NCI-H774 (cell line): ENCODE results near the gene SWT1.
A peak's percentile ranks its signal among the peaks of the same experiment; 100 is the strongest.
"Not testable (repeated sequence)": the region's sequence is repeated elsewhere in the genome, so short reads cannot be mapped to it uniquely, and the experiment has no call there.

Source experiments
- DNase-seq: peaks from one replicate; lab custom pipeline; 2025; lab: John Stamatoyannopoulos, UW

Gene SWT1

DNA sequence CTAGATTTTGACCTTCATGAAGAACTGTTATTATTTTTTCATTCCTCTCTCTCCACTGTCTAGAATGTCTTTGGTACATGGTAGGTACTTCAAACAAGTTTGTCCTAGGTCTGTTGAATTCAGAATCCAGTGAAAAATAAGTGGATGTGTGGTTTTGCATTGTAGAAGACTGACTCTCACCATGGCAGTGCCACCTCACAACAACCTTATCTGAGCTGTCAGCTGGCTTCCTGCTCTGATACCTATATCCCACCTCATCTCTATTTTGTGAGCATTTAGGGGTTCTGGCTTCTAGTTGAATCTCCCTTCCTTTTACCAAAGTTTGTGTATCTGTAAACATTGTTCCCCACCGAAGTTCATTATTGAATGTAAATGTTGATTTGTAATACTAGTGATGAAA is 9.1 kb downstream of the SWT1 start:
- no peak for DNase-seq

DNA sequence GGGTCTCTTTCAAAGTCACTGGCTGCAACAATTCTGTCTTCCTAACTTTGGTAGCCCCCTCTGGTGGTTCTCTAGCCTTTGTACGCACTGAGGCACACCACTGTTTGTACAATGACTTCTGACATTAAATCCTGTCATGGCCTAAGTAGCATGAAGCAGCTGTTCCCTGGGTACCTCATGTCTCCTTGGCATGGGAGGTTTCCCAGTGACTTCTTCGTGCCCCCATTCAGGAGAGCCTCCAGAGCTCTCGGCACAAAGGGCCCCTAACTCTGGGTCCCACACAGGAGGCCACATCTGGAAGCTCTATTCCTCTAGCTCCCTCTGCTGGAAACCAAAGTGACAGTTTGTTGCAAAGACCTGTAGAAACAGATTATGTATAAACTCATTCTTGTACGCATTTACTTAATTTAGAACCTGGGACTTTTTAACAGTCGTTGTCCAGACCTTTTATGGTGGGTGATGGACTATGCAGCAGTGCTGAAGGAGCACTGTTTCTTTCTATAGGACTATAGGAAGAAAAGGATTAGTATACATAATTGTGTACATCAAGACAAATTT is 13.4 kb downstream of the SWT1 start:
- DNase-seq: peak; percentile 28

DNA sequence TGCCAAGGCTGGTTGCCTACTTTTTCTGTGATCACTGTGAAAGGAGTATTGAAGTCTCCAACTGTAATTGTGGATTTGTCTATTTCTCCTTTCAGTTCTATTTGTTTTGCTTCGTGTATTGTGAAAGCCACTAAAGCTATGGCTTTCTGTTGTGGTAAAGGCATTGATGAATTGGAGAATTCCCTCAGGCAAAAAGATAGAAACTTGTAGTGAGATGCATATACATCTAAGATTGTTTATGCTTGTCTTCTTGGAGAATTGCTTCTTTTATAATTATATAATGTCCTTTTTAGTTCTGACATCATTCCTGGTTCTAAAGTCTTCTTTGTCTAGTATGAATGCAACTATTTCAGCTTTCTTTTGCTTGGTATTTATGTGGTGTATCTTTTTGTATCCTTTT is 36.8 kb downstream of the SWT1 start:
- DNase-seq: no peak

DNA sequence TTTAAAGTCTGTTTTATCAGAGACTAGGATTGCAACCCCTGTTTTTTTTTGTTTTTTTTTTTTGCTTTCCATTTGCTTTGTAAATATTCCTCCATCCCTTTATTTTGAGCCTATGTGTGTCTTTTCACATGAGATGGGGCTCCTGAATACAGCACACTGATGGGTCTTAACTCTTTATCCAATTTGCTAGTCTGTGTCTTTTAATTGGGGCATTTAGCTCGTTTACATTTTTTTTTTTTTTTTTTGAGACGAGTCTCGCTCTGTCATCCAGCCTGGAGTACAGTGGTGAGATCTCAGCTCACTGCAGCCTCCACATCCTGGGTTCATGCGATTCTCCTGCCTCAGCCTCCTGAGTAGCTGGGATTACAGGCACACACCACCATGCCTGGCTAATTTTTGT is 41.7 kb downstream of the SWT1 start:
- not testable (repeated sequence) for DNase-seq

DNA sequence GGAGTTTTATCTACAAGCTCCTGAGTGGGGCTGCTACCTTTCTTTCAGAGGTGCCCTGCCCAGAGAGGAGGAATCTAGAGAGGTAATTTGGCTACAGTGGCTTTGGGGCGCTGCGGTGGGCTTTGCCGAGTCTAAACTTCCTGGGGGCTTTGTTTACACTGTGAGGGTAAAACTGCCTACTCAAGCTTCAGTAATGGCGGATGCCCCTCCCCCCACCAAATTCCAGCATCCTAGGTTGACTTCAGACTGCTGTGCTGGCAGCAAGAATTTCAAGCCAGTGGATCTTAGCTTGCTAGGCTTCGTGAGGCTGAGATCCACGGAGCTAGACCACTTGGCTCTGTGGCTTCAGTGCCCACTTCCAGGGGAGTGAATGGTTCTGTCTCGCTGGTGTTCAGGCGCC is 43.9 kb downstream of the SWT1 start:
- DNase-seq: no peak

DNA sequence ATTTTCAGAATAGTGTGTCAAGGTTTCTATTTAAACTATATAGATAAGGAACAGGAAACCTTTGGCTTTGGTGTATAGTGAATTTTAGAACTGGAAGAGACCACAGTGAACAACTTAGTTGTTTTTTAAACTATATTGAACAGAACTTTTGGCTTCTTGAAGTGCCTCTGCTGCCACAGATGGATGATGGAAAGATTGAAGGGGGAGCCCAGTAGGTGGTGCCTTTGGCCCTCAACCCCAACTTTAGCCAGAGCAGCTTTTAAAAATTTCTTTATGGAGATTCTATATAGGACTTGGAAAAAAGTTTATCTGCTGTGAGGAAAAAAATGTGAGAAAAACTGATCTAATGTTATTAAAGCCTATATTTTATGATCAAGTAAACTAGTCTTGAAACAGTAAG is 50.2 kb downstream of the SWT1 start:
- DNase-seq: no peak

DNA sequence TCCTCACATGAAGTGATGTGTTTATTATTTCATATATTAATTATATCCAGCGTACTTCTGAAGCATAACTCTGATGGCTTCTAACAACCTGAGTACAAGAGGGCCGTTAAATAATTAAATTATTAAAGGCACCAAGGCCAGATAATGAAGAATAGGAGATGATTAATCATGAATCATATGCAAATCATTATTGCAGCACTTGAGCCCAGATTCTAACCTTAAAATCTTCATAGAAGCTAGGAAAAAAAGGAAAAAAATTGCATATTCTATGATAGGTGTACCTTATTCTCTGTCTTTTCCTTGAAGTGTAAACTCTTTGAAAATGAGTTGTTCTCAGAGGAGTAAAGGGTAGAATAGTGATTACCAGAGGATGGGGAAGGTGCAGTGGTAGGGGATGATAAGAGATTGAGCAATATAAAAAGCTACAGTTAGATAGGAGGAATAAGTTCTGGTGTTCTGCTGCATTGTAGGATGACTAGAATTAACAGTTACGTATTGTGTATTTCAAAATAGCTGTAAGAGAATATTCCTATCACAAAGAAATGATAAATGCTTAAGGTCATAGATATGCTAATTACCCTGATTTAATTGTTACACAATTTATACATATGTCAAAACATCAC is 51.1 kb downstream of the SWT1 start:
- no peak for DNase-seq

DNA sequence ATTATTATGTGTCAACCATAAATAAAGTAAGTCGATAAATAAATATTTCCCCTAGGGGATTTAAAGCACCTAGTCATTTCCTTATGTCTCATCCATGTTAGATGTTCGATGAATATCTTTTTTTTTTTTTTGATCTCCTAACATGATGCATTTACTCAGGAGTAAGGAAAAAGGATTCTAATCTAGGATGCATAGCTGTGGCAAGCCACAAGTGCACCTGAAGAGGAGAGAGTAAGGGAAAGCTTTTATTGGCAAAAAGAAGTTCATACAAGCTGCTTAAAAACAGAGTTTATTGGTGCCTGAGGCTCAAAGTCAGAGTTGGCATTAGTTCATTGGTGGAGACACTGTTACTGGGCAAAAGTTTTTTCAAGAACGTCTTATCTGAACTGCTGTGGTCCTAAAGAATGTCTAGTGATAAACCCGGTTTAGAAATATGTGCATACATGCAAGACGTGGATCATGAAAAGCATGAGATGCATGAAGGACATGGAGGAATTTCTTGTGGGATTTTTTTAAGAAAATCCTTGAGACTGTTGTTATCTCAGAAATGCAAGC is 51.7 kb downstream of the SWT1 start:
- no peak for DNase-seq

DNA sequence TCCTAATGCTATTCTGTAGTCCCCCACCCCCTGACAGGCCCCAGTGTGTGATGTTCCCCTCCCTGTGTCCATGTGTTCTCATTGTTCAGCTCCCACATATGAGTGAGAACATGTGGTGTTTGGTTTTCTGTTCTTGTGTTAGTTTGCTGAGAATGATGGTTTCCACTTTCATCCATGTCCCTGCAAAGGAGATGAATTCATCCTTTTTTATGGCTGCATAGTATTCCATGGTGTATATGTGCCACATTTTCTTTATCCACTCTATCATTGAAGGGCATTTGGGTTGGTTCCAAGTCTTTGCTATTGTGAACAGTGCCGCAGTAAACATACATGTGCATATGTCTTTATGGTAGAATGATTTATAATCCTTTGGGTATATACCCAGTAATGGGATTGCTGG is 52.4 kb downstream of the SWT1 start:
- DNase-seq: not testable (repeated sequence)

DNA sequence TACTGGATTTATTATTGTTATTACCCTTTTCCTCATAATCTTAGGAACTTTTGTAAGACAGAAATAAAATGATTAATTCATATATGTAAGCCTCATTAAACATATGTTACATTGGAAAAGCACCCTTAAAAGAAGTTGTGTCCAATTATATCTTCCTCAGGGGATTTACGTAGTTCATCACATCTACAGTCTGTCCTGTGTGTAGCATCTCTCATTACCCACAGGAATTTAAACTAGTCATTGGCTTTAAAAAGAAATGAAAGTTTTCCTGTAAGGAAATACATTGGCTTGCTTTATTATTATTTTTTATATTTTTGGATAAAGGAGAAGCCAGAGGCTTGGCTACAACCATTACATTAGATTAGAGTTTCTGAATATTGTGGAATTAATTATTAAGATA is 56.1 kb downstream of the SWT1 start:
- DNase-seq: no peak

DNA sequence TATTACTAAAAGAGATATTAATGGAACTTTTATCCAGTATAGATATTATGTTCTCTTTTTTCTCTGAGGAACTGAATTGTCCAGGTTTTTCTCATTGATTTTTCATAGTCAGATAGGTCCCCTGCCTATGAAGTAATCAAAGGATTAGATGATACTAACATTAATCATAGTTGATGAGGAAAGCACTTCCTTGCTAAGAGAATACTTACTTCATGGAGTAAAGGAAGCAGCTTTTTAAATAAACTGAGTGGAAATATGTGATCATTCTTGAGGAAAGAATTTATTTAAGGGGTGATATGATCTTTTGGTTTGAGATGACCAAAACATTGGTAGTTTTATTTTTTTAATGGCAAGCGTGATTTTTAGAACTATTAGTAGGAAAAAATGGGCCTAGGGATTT is 58.9 kb downstream of the SWT1 start:
- DNase-seq: no peak

DNA sequence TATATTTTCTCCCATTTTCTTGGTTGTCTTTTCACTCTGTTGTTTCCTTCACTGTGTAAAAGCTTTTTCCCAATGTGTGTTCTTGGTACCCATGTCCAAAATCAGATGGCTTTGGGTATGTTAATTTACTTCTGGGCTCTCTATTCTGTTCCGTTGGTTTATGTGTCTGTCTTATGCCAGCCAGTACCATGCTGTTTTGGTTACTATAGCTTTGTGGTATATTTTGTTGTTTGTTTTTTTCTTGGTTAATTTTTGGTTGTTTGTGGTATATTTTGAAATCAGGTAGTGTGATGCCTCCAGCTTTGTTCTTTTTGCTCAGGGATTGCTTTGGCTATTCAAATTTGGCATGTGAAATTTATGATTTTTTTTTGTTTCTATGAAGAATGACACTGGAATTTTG is 67.2 kb downstream of the SWT1 start:
- DNase-seq: no peak

DNA sequence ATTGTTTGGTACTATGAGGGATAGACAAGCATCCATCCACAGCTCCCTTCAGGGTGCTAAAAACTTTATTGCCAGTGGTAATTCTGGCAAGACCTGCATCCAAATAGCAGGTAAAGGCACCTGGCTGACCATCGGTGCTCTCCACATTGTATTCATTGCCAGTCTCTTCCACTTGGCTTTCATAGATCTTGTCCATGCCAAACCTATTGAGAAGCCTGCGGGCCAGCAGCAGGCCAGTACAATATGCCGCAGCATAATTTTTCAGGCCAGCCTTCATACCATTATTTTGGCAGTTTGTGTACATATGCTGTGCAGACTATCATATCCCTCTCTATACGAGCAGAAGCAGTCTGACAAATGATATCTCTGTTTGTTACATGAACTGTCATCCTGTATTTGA is 70.2 kb downstream of the SWT1 start:
- DNase-seq: no peak

DNA sequence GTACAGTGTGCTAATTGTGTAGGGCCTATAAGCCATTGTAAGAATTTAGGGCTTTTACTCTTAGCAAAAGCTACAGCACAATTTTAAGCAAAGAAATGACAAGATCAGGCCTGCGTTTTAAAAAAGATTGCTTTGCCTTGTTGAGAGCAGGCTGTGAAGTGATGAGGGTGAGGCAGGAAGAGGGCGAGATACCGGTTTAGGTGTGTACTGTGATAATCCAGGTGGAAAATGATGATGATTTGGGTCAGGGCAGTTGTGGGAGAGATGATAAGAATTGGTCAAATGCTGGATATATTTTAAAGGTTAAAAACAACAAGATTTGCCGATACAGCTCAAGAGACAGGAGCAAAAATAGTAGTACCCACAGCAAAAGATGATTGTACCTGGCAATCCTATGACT is 72.0 kb downstream of the SWT1 start:
- DNase-seq: no peak

DNA sequence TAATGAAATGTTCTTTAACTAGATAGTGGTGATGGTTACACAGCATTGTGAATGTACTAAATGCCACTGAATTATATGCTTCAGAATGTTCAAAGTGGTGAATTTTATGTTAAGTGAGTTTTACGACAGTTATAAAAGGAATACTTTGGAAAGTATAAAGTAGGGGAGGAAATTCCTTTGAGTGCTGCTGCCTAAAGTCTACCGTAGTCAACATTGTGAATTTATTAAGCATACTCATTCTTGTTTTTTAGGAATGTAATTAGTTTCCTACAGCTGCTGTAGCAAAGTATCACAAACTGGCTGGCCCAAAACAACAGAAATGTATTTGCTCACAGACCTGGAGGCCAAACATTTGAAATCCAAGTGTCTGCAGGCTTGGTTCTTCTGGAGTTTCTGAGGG is 73.0 kb downstream of the SWT1 start:
- no peak for DNase-seq

DNA sequence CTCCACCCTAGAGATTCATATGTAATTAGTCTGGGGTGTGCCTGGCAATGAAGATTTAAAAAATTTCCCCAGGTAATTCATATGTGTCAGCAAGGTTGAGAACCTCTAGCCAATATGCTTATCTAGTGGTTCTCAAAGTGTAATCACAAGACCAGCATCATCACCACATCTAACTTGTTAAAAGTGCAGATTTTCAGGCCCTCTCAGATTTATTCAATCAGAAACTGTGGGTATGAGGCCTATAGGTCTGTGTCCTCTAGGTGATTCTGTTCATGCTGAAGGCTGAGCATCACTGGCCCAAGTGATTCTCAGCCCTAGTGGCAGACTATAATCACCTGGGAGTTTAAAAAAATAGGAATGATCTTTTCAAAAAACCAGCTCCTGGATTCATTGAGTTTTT is 75.9 kb downstream of the SWT1 start:
- no peak for DNase-seq

DNA sequence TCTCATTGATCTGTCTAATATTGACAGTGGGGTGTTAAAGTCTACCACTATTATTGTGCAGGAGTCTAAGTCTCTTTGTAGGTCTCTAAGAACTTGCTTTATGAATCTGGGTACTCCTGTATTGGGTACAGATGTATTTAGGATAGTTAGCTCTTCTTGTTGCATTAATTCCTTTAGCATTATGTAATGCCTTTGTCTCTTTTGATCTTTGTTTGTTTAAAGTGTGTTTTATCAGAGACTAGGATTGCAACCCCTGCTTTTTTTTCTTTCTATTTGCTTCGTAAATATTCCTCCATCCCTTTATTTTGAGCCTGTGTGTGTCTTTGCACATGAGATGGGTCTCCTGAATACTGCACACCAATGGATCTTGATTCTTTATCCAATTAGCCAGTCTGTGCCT is 77.2 kb downstream of the SWT1 start:
- DNase-seq: not testable (repeated sequence)

DNA sequence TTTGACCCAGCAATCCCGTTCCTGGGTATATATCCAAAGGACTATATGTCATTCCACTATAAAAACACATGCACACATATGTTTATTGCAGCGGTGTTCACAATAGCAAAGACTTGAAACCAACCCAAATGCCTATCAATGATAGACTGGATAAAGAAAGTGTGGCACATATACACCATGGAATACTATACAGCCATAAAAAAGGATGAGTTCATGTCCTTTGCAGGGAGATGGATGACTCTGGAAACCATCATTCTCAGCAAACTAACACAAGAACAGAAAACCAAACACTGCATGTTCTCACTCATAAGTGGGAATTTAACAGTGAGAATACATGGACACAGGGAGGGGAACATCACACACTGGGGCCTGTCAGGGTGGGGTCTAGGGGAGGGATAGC is 80.2 kb downstream of the SWT1 start:
- not testable (repeated sequence) for DNase-seq

DNA sequence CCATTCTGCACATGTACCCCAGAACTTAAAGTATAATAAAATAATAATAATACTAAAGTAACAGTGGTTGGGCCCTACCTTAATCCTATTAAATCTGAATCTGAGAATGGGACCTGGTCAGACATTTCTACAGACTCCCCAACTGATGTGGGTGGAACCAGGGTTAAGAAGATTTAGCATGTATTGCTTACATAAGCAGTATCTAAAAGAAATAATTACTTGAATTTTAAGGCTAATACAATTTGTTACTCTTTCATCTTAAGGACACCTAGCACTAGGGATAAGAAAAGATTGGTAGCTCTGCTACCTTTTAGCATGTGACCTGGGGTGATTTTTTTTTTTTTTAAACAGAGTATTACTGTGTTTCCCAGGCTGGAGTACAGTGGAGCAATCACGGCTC is 80.7 kb downstream of the SWT1 start:
- DNase-seq: no peak

DNA sequence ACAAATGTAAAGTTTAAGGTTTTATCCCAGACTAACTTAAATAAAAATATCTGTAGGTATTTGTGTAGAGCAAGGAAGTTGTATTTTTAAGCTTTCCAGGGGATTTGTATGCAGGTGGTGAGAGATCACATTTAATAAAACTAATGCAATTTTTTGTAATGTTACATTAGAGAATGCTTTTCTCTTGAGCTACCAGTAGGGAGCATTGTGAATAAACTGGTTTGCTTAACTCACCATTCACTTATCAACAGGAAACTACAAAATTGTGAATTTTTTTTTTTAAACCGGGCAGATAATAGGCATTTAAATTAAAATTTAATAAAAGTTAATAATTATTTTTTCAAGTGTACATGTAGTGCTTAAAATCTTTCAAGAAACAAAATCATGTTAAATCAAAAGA is 81.5 kb downstream of the SWT1 start:
- no peak for DNase-seq

DNA sequence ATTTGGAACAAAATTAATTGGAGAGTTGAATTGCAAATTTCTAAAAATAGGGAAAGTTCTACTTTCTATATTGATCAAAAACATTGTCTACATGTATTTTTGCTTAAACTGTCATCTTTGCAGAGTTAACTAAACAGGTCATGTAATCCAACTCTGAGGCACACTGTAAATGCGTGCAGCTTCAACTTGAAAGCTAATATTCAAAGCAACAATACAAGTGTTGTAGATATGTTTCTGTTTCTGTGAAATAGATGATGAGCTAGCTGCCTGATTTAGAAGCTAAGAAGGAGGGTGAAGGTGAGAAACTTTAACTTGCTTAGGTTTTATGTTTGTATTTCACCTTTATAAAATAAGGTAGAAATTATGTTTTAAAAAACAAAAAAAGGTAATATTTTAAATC is 82.9 kb downstream of the SWT1 start:
- DNase-seq: no peak

DNA sequence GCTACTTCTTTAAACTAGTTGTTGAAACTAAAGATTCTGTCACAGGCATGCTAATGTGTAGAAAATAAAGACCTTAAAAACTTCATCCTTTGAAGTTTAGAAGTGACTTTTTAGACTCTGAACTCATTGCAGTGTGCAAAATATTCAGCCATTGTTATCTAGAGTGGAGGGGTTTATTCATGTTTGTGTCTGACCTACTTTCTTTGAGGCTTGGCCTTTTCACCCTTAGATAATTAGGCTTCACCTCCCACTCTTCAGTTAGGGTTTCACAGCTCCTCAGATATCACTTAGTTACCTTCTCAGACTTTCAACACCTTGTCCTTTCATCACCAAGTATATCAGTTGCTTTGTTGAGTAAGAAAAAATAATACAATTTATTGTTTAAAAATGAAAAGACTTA is 84.2 kb downstream of the SWT1 start:
- no peak for DNase-seq

DNA sequence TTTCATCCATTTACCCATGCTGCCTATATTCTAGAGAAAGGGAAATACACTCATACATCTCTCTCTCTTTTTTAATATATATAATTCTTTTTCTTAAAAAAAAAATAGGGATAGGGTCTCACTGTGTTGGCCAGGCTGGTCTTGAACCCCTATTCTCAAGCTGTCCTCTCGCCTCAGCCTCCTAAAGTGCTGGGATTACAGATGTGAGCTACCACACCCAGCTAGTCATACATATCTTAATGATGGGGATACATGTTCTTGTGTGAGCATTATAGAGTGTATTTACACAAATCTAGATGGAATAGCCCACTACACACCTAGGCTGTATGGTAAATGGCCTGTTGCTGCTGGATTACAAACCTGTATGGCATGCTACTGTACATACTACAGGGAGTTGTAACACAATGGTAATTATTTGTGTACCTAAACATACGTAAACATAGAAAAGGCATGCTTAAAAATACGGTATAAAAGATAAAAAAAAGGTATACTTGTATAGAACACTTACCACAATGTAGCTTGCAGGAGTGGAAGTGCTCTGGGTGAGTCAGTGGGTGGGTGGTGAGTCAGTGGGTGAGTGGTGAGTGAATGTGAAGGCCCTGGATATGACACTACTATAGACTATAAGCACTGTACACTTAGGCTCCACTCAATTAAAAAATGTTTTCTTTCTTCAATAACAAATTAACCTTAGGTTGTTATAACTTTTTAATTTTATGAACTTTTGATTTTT is 87.2 kb downstream of the SWT1 start:
- no peak for DNase-seq

DNA sequence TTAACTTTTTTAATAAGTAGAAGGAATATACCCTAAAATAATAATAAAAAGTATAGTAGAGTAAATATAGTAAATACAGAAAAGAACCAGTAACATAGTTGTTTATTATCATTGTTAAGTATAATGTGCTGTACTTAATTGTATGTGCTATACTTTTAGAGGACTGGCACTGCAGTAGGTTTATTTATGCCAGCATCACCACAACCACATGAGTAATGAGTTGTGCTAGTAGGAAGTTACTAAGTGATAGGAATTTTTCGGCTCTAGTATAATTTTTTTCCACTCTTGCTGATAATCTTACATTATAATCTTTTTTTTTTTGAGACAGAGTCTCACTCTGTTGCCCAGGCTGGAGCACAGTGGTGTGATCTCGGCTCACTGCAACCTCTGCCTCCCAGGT is 88.5 kb downstream of the SWT1 start:
- no peak for DNase-seq
